ENCODE data around the gene FOXF1.

FOXF1 gene

GRCh38 chr16:86499440-86499786 lies 10.9 kb upstream of the FOXF1 start:
- H3K9me3 ChIP-seq (ENCODE audit: control insufficient read depth, low read length): no peaks in the 10 kb centered on the region
- H3K4me1 ChIP-seq: no peaks in the 10 kb centered on the region
- peaks cover 9% of the 10 kb centered on the region for H3K27me3 ChIP-seq (ENCODE audit: control insufficient read depth, insufficient read depth, low read length)
- no peak overlapping the region for H3K4me3 ChIP-seq (ENCODE audit: low read depth, low read length)
- no peak overlapping the region for H3K27ac ChIP-seq
- H2AFZ ChIP-seq: no peak overlapping the region
- TF ChIP-seq, protein P1, sequence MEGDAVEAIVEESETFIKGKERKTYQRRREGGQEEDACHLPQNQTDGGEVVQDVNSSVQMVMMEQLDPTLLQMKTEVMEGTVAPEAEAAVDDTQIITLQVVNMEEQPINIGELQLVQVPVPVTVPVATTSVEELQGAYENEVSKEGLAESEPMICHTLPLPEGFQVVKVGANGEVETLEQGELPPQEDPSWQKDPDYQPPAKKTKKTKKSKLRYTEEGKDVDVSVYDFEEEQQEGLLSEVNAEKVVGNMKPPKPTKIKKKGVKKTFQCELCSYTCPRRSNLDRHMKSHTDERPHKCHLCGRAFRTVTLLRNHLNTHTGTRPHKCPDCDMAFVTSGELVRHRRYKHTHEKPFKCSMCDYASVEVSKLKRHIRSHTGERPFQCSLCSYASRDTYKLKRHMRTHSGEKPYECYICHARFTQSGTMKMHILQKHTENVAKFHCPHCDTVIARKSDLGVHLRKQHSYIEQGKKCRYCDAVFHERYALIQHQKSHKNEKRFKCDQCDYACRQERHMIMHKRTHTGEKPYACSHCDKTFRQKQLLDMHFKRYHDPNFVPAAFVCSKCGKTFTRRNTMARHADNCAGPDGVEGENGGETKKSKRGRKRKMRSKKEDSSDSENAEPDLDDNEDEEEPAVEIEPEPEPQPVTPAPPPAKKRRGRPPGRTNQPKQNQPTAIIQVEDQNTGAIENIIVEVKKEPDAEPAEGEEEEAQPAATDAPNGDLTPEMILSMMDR (IDR thresholded peaks at IDR 0.05): no peak
- H3K36me3 ChIP-seq (ENCODE audit: control insufficient read depth, insufficient read depth, low read length): no peaks in the 10 kb centered on the region
- no peaks in the 10 kb centered on the region for H3K79me2 ChIP-seq
- no peak overlapping the region for H3K4me2 ChIP-seq (ENCODE audit: low read length)
- no peak overlapping the region for H3K9ac ChIP-seq

- Histone ChIP-seq H3K27ac (no peak overlapping the region), H3K4me1 (no peaks in the 10 kb centered on the region), H2AFZ (no peak overlapping the region), H3K4me2 (ENCODE audit: low read length) (no peak overlapping the region), H3K9me3 (ENCODE audit: control insufficient read depth, low read length) (no peaks in the 10 kb centered on the region), H3K27me3 (ENCODE audit: control insufficient read depth, insufficient read depth, low read length) (peaks cover 5% of the 10 kb centered on the region), H3K36me3 (ENCODE audit: control insufficient read depth, insufficient read depth, low read length) (no peaks in the 10 kb centered on the region), H3K79me2 (no peaks in the 10 kb centered on the region), H3K4me3 (ENCODE audit: low read depth, low read length) (no peak overlapping the region), H3K9ac (no peak overlapping the region)
- TF ChIP-seq, protein P1 (IDR thresholded peaks at IDR 0.05): no peak
These were observed 10.2 kb upstream of the FOXF1 start for GRCh38 chr16:86499889-86500707.

GRCh38 chr16:86500708-86501510 lies 9.4 kb upstream of the FOXF1 start:
- Histone ChIP-seq H3K27me3 (ENCODE audit: control insufficient read depth, insufficient read depth, low read length) (peaks cover 7% of the 10 kb centered on the region), H3K27ac (no peak overlapping the region), H3K4me2 (ENCODE audit: low read length) (no peak overlapping the region), H3K9me3 (ENCODE audit: control insufficient read depth, low read length) (no peaks in the 10 kb centered on the region), H3K4me1 (no peaks in the 10 kb centered on the region), H2AFZ (no peak overlapping the region), H3K4me3 (ENCODE audit: low read depth, low read length) (no peak overlapping the region), H3K36me3 (ENCODE audit: control insufficient read depth, insufficient read depth, low read length) (no peaks in the 10 kb centered on the region), H3K79me2 (no peaks in the 10 kb centered on the region), H3K9ac (no peak overlapping the region)
- TF ChIP-seq, protein P1 (IDR thresholded peaks at IDR 0.05): no peak

GRCh38 chr16:86501989-86502855 lies 8.1 kb upstream of the FOXF1 start:
- Histone ChIP-seq H3K4me1 (no peaks in the 10 kb centered on the region), H3K4me3 (ENCODE audit: low read depth, low read length) (no peak overlapping the region), H3K79me2 (no peaks in the 10 kb centered on the region), H3K27me3 (ENCODE audit: control insufficient read depth, insufficient read depth, low read length) (peaks cover 14% of the 10 kb centered on the region), H3K27ac (no peak overlapping the region), H3K9me3 (ENCODE audit: control insufficient read depth, low read length) (no peaks in the 10 kb centered on the region), H3K36me3 (ENCODE audit: control insufficient read depth, insufficient read depth, low read length) (no peaks in the 10 kb centered on the region), H3K4me2 (ENCODE audit: low read length) (no peak overlapping the region), H3K9ac (no peak overlapping the region), H2AFZ (no peak overlapping the region)
- TF ChIP-seq, protein P1 (IDR thresholded peaks at IDR 0.05): no peak

Measured in parathyroid adenoma (tissue), 2 donors.